BJ (cell line): ENCODE measurements around the gene ADIG. TPM values are rescaled to one million over a fixed set of nuclear protein-coding genes. Genes with fewer than 3 reads are reported as not detected.
A peak's percentile ranks its signal among the peaks of the same experiment; 100 is the strongest.

Experiments
- CTCF ChIA-PET: fragments of 350-600 bp; formaldehyde crosslinking; extraction: SDS; loops from one replicate; lab custom pipeline; 2021; ENCODE audit warnings: antibody characterized with exemption, inconsistent platforms; lab: Yijun Ruan, JAX
- POLR2A ChIA-PET: fragments of 300-600 bp; sonication (Branson Sonifier 250); formaldehyde crosslinking; extraction: SDS; loops from one replicate; lab custom pipeline; 2021; ENCODE audit warnings: antibody characterized with exemption; lab: Charles Lee
- DNase-seq: peaks from one replicate; pipeline ENCODE4 v3.0.0-alpha.2; 2011; ENCODE audit warnings: low read depth
- H3K27me3 ChIP-seq: 2 replicates; pipeline ENCODE4 v1.6.0; 2011; ENCODE audit warnings: low read length; ENCODE audit not compliant: control insufficient read depth, insufficient read depth
- H3K36me3 ChIP-seq: 2 replicates; pipeline ENCODE4 v1.5.1; 2011; ENCODE audit warnings: low read length; ENCODE audit not compliant: control insufficient read depth, insufficient read depth
- H3K4me3 ChIP-seq: 2 replicates; pipeline ENCODE4 v1.5.1; 2011; ENCODE audit warnings: low read depth, mild to moderate bottlenecking, control low read depth, low read length
- polyA plus RNA-seq: library from polyadenylated mRNA; depleted of rRNA; stranded (reverse); fragments of >200 nt; gene quantifications from 2 replicates; pipeline ENCODE4 v1.2.3, GENCODE V29; 2011; rRNA removed
- TF ChIP-seq, protein P1 (sequence below): IDR thresholded peaks from 2 replicates; pipeline ENCODE4 v1.5.1; 2011; ENCODE audit warnings: low read depth, mild to moderate bottlenecking, control low read depth, inconsistent platforms, low read length, moderate library complexity; ENCODE audit not compliant: insufficient read depth

ADIG gene
- polyA plus RNA-seq, 1 experiment, result not detected

DNA sequence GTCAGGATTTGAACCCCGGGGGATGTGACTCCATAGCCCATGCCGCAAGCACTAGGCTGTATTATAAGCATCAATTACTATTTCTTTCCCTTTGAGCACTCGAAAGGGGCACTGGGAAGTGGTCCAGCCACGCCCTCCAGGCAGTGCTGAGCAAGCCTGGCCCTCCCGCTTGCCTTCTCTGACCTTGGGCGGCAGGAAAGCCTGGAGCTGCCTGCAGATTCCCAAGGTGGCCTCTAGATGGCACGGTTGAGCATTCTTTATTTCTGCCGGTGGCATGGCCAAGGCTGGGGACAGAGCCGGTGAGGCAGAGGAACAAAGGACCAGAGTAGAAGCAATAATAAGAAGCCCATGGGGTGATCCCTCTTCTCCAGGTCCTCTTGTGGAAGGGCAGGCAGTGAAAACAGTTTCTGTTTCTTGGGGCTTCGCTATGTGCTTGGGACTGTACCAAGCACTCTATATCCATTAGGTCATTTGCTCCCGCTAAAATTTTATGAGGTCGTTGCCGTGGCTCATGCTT, 52.6 kb downstream of the ADIG start:
- DNase-seq, result no peak
- CTCF ChIA-PET, result interaction anchor here (0.7 to 7.3 kb wide), 15 partner anchors 9 to 263 kb away, joined by 3 to 62 read pairs (median 4); no protein-coding TSS in a partner anchor
- no peak overlapping the region for H3K4me3 ChIP-seq
- POLR2A ChIA-PET, result no interaction called here
- H3K36me3 ChIP-seq, result no peaks in the 10 kb centered on the region
- TF ChIP-seq, protein P1, sequence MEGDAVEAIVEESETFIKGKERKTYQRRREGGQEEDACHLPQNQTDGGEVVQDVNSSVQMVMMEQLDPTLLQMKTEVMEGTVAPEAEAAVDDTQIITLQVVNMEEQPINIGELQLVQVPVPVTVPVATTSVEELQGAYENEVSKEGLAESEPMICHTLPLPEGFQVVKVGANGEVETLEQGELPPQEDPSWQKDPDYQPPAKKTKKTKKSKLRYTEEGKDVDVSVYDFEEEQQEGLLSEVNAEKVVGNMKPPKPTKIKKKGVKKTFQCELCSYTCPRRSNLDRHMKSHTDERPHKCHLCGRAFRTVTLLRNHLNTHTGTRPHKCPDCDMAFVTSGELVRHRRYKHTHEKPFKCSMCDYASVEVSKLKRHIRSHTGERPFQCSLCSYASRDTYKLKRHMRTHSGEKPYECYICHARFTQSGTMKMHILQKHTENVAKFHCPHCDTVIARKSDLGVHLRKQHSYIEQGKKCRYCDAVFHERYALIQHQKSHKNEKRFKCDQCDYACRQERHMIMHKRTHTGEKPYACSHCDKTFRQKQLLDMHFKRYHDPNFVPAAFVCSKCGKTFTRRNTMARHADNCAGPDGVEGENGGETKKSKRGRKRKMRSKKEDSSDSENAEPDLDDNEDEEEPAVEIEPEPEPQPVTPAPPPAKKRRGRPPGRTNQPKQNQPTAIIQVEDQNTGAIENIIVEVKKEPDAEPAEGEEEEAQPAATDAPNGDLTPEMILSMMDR, result peak; percentile 95
- peaks cover 1% of the 10 kb centered on the region; the same call in 1 of the 2 replicates for H3K27me3 ChIP-seq

DNA sequence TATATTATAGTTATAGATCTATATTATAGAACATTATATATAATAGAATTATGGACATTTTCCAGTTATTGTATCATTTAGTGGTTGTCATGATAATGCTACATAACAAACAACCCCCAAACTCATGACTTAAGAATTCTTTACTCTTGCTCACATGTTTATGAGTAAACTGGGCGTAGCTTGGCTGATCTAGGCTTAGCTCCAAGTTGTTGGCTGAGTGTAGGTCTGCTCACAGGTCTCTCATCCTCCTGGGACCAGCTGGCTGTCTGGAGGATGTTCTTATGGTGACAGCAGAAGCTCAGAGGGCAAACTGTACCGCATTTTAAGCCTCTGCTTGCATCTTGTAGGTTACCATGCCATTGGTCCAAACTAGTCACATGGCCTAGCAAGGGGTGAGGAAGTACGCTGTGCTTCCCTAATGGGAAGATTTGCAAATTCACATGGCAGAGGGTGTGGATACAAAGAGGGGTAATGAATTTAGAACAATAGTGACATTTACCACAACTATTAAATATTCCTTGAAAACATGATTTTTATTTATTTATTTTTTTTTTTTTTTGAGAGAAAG, 54.8 kb downstream of the ADIG start:
- CTCF ChIA-PET, result interaction anchor here (1.1 to 7.3 kb wide), 2 partner anchors 12 to 113 kb away, joined by 3 to 62 read pairs; no protein-coding TSS in a partner anchor
- POLR2A ChIA-PET, result no interaction called here
- no peak for DNase-seq
- TF ChIP-seq, protein P1, result no peak
- H3K4me3 ChIP-seq, result no peak overlapping the region
- H3K27me3 ChIP-seq, result peaks cover 2% of the 10 kb centered on the region; the same call in 1 of the 2 replicates
- no peaks in the 10 kb centered on the region for H3K36me3 ChIP-seq

Other genes with a start within 250 kb of the ADIG start
- 0.04 TPM in 2 replicates for gene LBP, start 234.7 kb upstream of the ADIG start, polyA plus RNA-seq
- 27.9 and 41.4 TPM in 2 replicates for gene SNHG17, start 145.9 kb upstream of the ADIG start, polyA plus RNA-seq
- 14.8 and 24.3 TPM in 2 replicates for gene RALGAPB, start 108.4 kb upstream of the ADIG start, polyA plus RNA-seq
- gene ARHGAP40, start 20.6 kb downstream of the ADIG start, polyA plus RNA-seq, result 0.06 TPM in 1 of 2 replicates, not detected in the other
- gene SLC32A1, start 143.3 kb downstream of the ADIG start, polyA plus RNA-seq, result not detected in 2 replicates
- 4.0 and 5.4 TPM in 2 replicates for gene ACTR5, start 167.3 kb downstream of the ADIG start, polyA plus RNA-seq
- not detected in 2 replicates for gene PPP1R16B, start 224.5 kb downstream of the ADIG start, polyA plus RNA-seq